ENCODE data around the gene UBE2D1. TPM values are rescaled to one million over a fixed set of nuclear protein-coding genes. Genes with fewer than 3 reads are reported as not detected.

Gene UBE2D1
- total RNA-seq, 2 donors from 2014 or later: 9.8 to 11.4 TPM

- no peaks in the 10 kb centered on the region for H3K9me3 ChIP-seq
- no peak for DNase-seq (ENCODE audit: low spot score)
- no peaks in the 10 kb centered on the region for H3K36me3 ChIP-seq
- H3K27ac ChIP-seq: no peak overlapping the region
- WGBS: 41% methylated on average over 1 of the region's 1 CpG
- no peaks in the 10 kb centered on the region for H3K27me3 ChIP-seq (replicated peaks; ENCODE audit: insufficient read depth)
- no peaks in the 10 kb centered on the region for H3K4me1 ChIP-seq (replicated peaks)
- intact Hi-C loops (cut with DNase I): no loop called here
- TF ChIP-seq POLR2AphosphoS5 (IDR thresholded peaks at IDR 0.05) (no peak), POLR2A (IDR thresholded peaks at IDR 0.05) (no peak), CTCF (IDR thresholded peaks at IDR 0.05) (no peak)
- H3K4me3 ChIP-seq: no peak overlapping the region
Measured at GRCh38 chr10:58347967-58348366, 13.2 kb downstream of the UBE2D1 start.

GRCh38 chr10:58348571-58349033 lies 13.8 kb downstream of the UBE2D1 start:
- H3K9me3 ChIP-seq: no peaks in the 10 kb centered on the region
- H3K4me3 ChIP-seq: no peak overlapping the region
- peaks cover 4% of the 10 kb centered on the region for H3K4me1 ChIP-seq (replicated peaks)
- H3K36me3 ChIP-seq: no peaks in the 10 kb centered on the region
- DNase-seq (ENCODE audit: low spot score): no peak
- H3K27ac ChIP-seq: no peak overlapping the region
- TF ChIP-seq CTCF (IDR thresholded peaks at IDR 0.05) (no peak), POLR2A (IDR thresholded peaks at IDR 0.05) (no peak), POLR2AphosphoS5 (IDR thresholded peaks at IDR 0.05) (no peak)
- 55% methylated on average over 2 of the region's 2 CpGs for WGBS
- intact Hi-C loops (cut with DNase I): no loop called here
- H3K27me3 ChIP-seq (replicated peaks; ENCODE audit: insufficient read depth): no peaks in the 10 kb centered on the region

- intact Hi-C loops (cut with DNase I): no loop called here
- TF ChIP-seq POLR2A (IDR thresholded peaks at IDR 0.05) (no peak), POLR2AphosphoS5 (IDR thresholded peaks at IDR 0.05) (no peak), CTCF (IDR thresholded peaks at IDR 0.05) (no peak)
- 98% methylated on average over 2 of the region's 2 CpGs for WGBS
- H3K4me3 ChIP-seq: no peak overlapping the region
- no peak for DNase-seq (ENCODE audit: low spot score)
- no peaks in the 10 kb centered on the region for H3K36me3 ChIP-seq
- H3K9me3 ChIP-seq: no peaks in the 10 kb centered on the region
- peaks cover 4% of the 10 kb centered on the region for H3K4me1 ChIP-seq (replicated peaks)
- no peak overlapping the region for H3K27ac ChIP-seq
- no peaks in the 10 kb centered on the region for H3K27me3 ChIP-seq (replicated peaks; ENCODE audit: insufficient read depth)
Measured at GRCh38 chr10:58350023-58350422, 15.2 kb downstream of the UBE2D1 start.

GRCh38 chr10:58350619-58351323 lies 16.0 kb downstream of the UBE2D1 start:
- no peaks in the 10 kb centered on the region for H3K9me3 ChIP-seq
- WGBS: 87% methylated on average over 6 of the region's 6 CpGs
- no peaks in the 10 kb centered on the region for H3K27me3 ChIP-seq (replicated peaks; ENCODE audit: insufficient read depth)
- H3K36me3 ChIP-seq: no peaks in the 10 kb centered on the region
- TF ChIP-seq CTCF (IDR thresholded peaks at IDR 0.05): no peak
- TF ChIP-seq POLR2A (IDR thresholded peaks at IDR 0.05): no peak
- TF ChIP-seq POLR2AphosphoS5 (IDR thresholded peaks at IDR 0.05): no peak
- no peak overlapping the region for H3K4me3 ChIP-seq
- peaks cover 4% of the 10 kb centered on the region for H3K4me1 ChIP-seq (replicated peaks)
- intact Hi-C loops (cut with DNase I): no loop called here
- no peak overlapping the region for H3K27ac ChIP-seq
- DNase-seq (ENCODE audit: low spot score): no peak

Data from prostate gland (tissue), 2 donors.